NCI-H2081 (cell line): ENCODE results near the gene TMEM98.
"Not testable (repeated sequence)": the region's sequence is repeated elsewhere in the genome, so short reads cannot be mapped to it uniquely, and the experiment has no call there.

Experiments used
- DNase-seq, 2 experiments: peaks; one replicate each; lab custom pipeline; 2025; lab: John Stamatoyannopoulos, UW

The TMEM98 gene

GRCh38 chr17:32985050-32985756, 57.2 kb downstream of the TMEM98 start:
- no peak for DNase-seq

GRCh38 chr17:32987453-32987805, 59.5 kb downstream of the TMEM98 start:
- not testable (repeated sequence) for DNase-seq

- not testable (repeated sequence) for DNase-seq
Measured at GRCh38 chr17:32987868-32988267, 59.9 kb downstream of the TMEM98 start.

GRCh38 chr17:32988481-32989101, 60.6 kb downstream of the TMEM98 start:
- DNase-seq = no peak

- DNase-seq = no peak
Measured at GRCh38 chr17:32992321-32993033, 64.5 kb downstream of the TMEM98 start.

- DNase-seq = no peak
Measured at GRCh38 chr17:32993977-32994376, 66.0 kb downstream of the TMEM98 start.
